ENCODE data around the gene SLC5A5.

Gene SLC5A5

GRCh38 chr19:17854061-17854460 is 17.7 kb upstream of the SLC5A5 start:
- Histone ChIP-seq H3K27me3 (ENCODE audit: control insufficient read depth, insufficient read depth, low read length) (peaks cover 2% of the 10 kb centered on the region), H3K36me3 (ENCODE audit: control insufficient read depth, insufficient read depth, low read length) (no peaks in the 10 kb centered on the region), H3K9ac (ENCODE audit: low read depth, low read length) (no peak overlapping the region), H3K9me3 (ENCODE audit: control insufficient read depth, insufficient read depth, low read length) (no peaks in the 10 kb centered on the region), H3K4me3 (ENCODE audit: low read depth, low read length) (no peak overlapping the region), H3K4me1 (ENCODE audit: control insufficient read depth, insufficient read depth, low read length) (no peaks in the 10 kb centered on the region)

DNA sequence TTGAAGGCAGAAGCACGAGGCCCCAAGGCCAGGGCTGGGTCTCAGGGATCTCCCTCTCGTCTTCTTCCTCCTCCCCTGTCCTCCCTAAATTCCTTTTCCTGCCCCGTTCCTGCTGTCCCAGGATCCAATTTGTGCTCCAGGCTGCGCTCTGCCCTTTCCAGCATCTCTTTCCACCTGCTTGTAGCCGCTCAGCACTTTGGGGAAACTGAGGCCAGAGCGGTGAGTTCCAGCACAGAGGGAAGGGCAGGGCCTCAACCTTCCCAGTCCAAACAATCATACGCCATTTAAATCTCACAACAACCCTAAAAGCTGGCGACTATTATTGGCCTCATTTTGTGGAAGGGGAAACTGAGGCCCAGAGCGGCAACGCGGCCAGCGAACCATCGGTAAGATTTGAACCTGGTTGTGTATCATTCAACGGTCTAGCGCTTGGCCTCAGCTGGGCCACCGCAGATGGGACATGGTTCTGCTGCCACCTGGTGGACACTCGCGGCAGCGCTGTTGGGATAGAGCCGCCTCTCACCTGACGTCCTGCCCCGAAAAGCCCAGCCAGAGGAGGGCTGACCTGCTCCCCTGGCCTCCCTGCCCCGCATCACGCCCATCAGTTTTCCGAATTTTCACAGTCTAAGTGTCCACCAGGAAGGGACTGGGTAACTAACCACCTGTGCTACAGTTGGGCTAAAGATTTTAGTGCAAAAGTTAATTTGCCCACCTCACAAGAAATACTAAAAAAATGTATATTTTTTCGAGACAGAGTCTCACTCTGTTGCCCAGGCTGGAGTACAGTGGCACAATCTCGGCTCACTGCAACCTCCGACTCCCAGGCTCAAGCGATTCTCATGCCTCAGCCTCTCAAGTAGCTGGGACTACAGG is 16.2 kb upstream of the SLC5A5 start:
- no peaks in the 10 kb centered on the region for H3K4me1 ChIP-seq (ENCODE audit: control insufficient read depth, insufficient read depth, low read length)
- no peak overlapping the region for H3K9ac ChIP-seq (ENCODE audit: low read depth, low read length)
- H3K27me3 ChIP-seq (ENCODE audit: control insufficient read depth, insufficient read depth, low read length), result peaks cover 2% of the 10 kb centered on the region
- H3K9me3 ChIP-seq (ENCODE audit: control insufficient read depth, insufficient read depth, low read length), result no peaks in the 10 kb centered on the region
- peaks cover 5% of the 10 kb centered on the region for H3K36me3 ChIP-seq (ENCODE audit: control insufficient read depth, insufficient read depth, low read length)
- H3K4me3 ChIP-seq (ENCODE audit: low read depth, low read length), result no peak overlapping the region

GRCh38 chr19:17859533-17860330 is 12.0 kb upstream of the SLC5A5 start, which contains the start of gene RPL18A:
Gene RPL18A (plus strand): TSS chr19:17859910. CDS start chr19:17859957, 47 bp downstream.
- H3K9me3 ChIP-seq (ENCODE audit: control insufficient read depth, insufficient read depth, low read length), result no peaks in the 10 kb centered on the region
- H3K4me3 ChIP-seq (ENCODE audit: low read depth, low read length), result peak within 1 kb of the TSS; percentile 80
- peaks cover 44% of the 10 kb centered on the region for H3K36me3 ChIP-seq (ENCODE audit: control insufficient read depth, insufficient read depth, low read length)
- peaks cover 2% of the 10 kb centered on the region for H3K27me3 ChIP-seq (ENCODE audit: control insufficient read depth, insufficient read depth, low read length)
- H3K4me1 ChIP-seq (ENCODE audit: control insufficient read depth, insufficient read depth, low read length), result no peaks in the 10 kb centered on the region
- H3K9ac ChIP-seq (ENCODE audit: low read depth, low read length), result peak within 1 kb of the TSS; percentile 97

DNA sequence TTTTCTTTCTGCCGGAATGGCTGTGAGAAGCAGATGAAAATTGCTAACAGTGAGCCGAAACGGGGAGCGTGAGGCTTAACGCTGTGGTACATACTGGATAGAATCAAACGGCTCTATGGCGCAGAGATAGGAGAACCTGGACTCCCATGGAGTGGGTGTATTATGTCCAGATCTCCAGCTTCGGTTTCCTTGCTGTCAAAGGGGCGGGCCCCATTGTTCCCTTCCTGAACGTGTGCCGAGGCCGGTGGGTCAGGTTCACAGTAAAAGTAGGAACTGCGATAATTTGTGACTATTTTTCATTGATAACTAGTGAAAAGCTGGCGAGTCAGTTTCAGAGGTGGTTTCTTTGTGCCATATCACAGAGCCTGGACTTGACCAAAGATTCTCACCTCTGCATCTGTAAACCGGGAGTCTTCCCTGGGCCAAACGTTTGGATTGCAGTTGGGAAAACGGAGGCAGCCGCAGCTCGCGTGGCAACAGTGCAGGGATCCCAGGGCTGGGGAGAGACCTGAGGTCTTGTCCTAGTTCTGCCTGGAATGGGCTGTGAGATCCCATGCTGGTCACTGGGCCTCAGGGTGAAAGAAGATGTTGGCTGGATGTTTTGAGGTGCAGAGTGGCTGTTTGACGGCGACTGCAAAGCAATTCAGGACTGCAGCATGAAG is 11.3 kb upstream of the SLC5A5 start:
- Histone ChIP-seq H3K4me3 (ENCODE audit: low read depth, low read length) (peak overlapping the region; percentile 80), H3K9ac (ENCODE audit: low read depth, low read length) (peak overlapping the region; percentile 97), H3K27me3 (ENCODE audit: control insufficient read depth, insufficient read depth, low read length) (no peaks in the 10 kb centered on the region), H3K36me3 (ENCODE audit: control insufficient read depth, insufficient read depth, low read length) (peaks cover 44% of the 10 kb centered on the region), H3K4me1 (ENCODE audit: control insufficient read depth, insufficient read depth, low read length) (no peaks in the 10 kb centered on the region), H3K9me3 (ENCODE audit: control insufficient read depth, insufficient read depth, low read length) (no peaks in the 10 kb centered on the region)

GRCh38 chr19:17860993-17861360 is 10.8 kb upstream of the SLC5A5 start:
- H3K27me3 ChIP-seq (ENCODE audit: control insufficient read depth, insufficient read depth, low read length), result no peaks in the 10 kb centered on the region
- peak overlapping the region; percentile 97 for H3K9ac ChIP-seq (ENCODE audit: low read depth, low read length)
- H3K9me3 ChIP-seq (ENCODE audit: control insufficient read depth, insufficient read depth, low read length), result no peaks in the 10 kb centered on the region
- H3K4me1 ChIP-seq (ENCODE audit: control insufficient read depth, insufficient read depth, low read length), result peaks cover 2% of the 10 kb centered on the region
- peaks cover 44% of the 10 kb centered on the region for H3K36me3 ChIP-seq (ENCODE audit: control insufficient read depth, insufficient read depth, low read length)
- H3K4me3 ChIP-seq (ENCODE audit: low read depth, low read length), result peak overlapping the region; percentile 80

DNA sequence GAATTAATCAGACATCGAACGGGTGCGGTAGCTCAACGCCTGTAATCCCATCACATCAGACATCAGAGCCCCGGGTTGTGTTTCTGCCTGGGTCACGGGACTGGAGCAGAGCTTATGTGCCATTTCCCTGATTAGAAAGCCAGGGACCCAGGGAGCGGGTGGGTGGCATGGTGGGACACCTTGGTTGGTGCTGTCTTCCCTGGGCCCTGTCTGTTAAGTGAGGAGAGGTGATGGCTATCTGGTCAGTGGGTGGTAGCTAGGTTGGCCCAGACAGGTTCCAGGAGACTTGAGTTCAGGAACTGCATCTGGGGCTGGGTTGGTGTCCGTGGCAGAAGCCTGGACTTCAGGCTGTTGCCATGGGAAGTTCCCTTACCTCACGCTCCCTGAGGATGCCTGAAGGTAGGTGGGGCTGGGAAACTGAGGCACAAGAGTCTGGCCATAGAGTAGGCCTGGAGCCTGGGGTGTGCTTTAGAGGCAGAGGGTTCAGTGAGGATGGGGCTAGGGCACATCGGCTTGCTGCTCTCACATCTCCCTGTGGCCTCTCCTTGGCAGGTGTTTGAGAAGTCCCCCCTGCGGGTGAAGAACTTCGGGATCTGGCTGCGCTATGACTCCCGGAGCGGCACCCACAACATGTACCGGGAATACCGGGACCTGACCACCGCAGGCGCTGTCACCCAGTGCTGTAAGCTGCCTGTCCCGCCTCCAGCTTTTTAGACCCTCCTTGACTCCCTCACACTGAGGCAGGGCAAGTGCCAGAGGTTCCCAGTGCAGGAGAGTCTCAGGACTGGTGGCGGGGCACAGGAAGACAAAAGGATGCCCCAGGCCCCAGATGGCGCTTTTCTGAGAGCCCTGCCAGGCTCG is 10.0 kb upstream of the SLC5A5 start:
- Histone ChIP-seq H3K4me3 (ENCODE audit: low read depth, low read length) (peak overlapping the region; percentile 80), H3K4me1 (ENCODE audit: control insufficient read depth, insufficient read depth, low read length) (peaks cover 3% of the 10 kb centered on the region), H3K36me3 (ENCODE audit: control insufficient read depth, insufficient read depth, low read length) (peaks cover 44% of the 10 kb centered on the region), H3K9me3 (ENCODE audit: control insufficient read depth, insufficient read depth, low read length) (no peaks in the 10 kb centered on the region), H3K9ac (ENCODE audit: low read depth, low read length) (peak overlapping the region; percentile 97), H3K27me3 (ENCODE audit: control insufficient read depth, insufficient read depth, low read length) (no peaks in the 10 kb centered on the region)

GRCh38 chr19:17862711-17863519 is 8.8 kb upstream of the SLC5A5 start:
- Histone ChIP-seq H3K9ac (ENCODE audit: low read depth, low read length) (no peak overlapping the region), H3K4me3 (ENCODE audit: low read depth, low read length) (no peak overlapping the region), H3K36me3 (ENCODE audit: control insufficient read depth, insufficient read depth, low read length) (peaks cover 44% of the 10 kb centered on the region), H3K9me3 (ENCODE audit: control insufficient read depth, insufficient read depth, low read length) (no peaks in the 10 kb centered on the region), H3K4me1 (ENCODE audit: control insufficient read depth, insufficient read depth, low read length) (peaks cover 3% of the 10 kb centered on the region), H3K27me3 (ENCODE audit: control insufficient read depth, insufficient read depth, low read length) (no peaks in the 10 kb centered on the region)

DNA sequence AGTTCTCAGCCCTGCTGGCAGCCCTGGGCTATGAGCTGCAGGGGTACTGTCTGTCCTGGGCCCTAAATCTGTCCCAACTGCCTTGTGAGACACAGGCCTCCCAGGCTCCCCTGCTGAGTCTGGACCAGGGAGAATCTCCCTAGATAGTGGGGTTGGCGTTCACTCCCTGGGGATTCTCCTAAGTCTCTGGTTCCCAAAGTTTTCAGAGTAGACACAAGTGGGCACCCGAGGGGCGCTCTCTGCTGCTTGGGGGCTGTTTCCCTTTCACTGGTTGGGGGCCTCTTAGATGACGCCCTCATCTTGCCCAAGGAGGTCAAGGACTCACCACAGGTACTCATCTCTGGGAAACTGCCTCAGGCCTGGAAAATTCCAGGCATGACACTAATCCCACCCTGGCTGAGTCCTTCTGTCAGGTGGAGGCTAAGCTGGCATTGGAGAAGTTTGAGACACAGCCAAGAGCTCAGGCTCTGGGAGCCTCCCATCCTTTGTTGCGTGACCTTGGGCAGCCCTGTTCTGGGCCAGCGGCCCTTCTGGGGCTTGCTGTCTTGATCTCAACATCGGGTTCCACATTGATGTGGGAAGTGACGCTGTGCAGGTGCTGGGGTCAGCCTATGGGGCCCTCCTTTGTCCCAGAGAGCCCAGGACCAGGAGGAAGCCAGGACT is 8.1 kb upstream of the SLC5A5 start:
- no peaks in the 10 kb centered on the region for H3K27me3 ChIP-seq (ENCODE audit: control insufficient read depth, insufficient read depth, low read length)
- peaks cover 44% of the 10 kb centered on the region for H3K36me3 ChIP-seq (ENCODE audit: control insufficient read depth, insufficient read depth, low read length)
- no peak overlapping the region for H3K4me3 ChIP-seq (ENCODE audit: low read depth, low read length)
- no peaks in the 10 kb centered on the region for H3K9me3 ChIP-seq (ENCODE audit: control insufficient read depth, insufficient read depth, low read length)
- H3K9ac ChIP-seq (ENCODE audit: low read depth, low read length), result no peak overlapping the region
- H3K4me1 ChIP-seq (ENCODE audit: control insufficient read depth, insufficient read depth, low read length), result peaks cover 5% of the 10 kb centered on the region

DNA sequence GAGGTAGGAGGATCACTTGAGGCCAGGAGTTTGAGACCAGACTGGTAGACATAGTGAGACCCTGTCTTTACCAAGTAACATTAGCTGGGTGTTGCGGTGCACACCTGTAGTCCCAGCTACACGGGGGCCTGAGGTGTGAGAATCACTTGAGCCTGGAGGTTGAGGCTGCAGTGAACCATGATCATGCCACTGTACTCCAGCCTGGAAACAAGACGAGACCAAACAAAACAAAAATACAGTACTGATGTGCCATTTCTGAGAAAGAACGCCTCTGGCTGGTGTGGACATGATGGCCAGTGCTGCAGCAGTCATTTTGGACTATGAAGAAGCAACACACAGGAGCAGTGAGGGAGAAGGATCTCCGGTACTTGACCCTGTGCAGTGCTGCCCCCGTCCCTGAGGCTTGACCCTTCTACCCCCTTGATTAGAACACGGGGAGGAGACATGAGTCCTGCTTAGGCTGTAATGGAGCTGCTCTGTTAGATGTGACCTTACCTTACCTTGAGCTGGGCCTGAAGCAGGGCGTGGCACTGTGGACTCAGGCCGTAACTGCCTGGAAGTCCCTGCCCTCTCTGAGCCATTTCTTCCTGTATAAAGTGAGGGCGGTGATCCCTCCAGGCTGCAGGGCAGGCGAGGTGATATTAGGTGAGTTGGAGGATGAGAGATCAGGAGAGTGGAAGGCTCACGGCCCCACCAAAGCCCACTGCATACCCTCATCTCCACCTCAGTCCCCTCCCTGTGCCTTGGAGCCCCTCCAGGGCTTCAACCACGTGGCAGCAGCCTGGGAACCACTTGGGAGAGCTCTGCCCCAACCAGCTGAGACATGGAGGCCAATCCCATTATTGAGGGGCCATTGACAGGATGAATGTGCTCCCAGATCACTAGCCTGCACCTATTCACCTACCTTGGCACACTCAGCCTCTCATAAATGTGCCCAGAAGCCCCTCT is 6.1 kb upstream of the SLC5A5 start:
- Histone ChIP-seq H3K9me3 (ENCODE audit: control insufficient read depth, insufficient read depth, low read length) (no peaks in the 10 kb centered on the region), H3K9ac (ENCODE audit: low read depth, low read length) (no peak overlapping the region), H3K36me3 (ENCODE audit: control insufficient read depth, insufficient read depth, low read length) (peaks cover 39% of the 10 kb centered on the region), H3K27me3 (ENCODE audit: control insufficient read depth, insufficient read depth, low read length) (peaks cover 3% of the 10 kb centered on the region), H3K4me1 (ENCODE audit: control insufficient read depth, insufficient read depth, low read length) (peaks cover 10% of the 10 kb centered on the region), H3K4me3 (ENCODE audit: low read depth, low read length) (no peak overlapping the region)
